ENCODE results near the gene PPARGC1A.

PPARGC1A gene

DNA sequence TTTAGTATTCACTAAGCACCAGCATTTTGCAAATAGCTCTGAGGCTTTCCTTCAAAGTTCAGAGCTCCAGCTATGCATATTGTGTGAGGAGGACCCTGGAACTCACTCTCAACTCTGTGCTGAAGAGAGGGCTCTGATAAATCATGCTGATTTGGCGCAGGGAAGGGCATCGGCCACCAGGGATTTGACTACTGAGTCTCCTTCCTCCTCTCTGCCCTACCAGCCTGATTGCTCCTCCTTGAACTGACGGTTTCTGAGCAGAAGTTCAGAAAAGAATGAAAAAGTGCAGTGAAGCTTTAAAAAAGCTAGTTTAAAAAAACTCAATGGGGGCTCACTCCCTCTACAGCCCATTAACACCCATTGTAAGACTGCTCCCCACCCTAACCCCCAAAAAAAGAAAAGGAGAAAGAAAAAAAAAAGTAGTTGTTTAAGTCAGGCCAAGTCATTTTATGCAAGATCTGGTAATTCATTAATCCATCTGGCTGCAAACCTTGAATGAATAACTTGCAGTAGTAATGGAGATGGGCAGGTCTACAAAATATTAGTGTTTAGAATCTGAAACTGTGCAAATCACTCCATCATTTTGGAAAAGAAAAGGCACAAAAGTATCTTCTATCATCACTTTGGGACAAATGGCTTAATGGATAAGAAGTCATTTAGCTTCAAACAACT is 13.3 kb downstream of the PPARGC1A start:
- DNase-seq (ENCODE audit: low read depth, low spot score) = no peak
- POLR2A ChIA-PET = no interaction called here
- no peak overlapping the region for H3K4me3 ChIP-seq (ENCODE audit: low read depth, low read length)
- TF ChIP-seq, protein P1, sequence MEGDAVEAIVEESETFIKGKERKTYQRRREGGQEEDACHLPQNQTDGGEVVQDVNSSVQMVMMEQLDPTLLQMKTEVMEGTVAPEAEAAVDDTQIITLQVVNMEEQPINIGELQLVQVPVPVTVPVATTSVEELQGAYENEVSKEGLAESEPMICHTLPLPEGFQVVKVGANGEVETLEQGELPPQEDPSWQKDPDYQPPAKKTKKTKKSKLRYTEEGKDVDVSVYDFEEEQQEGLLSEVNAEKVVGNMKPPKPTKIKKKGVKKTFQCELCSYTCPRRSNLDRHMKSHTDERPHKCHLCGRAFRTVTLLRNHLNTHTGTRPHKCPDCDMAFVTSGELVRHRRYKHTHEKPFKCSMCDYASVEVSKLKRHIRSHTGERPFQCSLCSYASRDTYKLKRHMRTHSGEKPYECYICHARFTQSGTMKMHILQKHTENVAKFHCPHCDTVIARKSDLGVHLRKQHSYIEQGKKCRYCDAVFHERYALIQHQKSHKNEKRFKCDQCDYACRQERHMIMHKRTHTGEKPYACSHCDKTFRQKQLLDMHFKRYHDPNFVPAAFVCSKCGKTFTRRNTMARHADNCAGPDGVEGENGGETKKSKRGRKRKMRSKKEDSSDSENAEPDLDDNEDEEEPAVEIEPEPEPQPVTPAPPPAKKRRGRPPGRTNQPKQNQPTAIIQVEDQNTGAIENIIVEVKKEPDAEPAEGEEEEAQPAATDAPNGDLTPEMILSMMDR (IDR thresholded peaks at IDR 0.05; ENCODE audit: insufficient read depth, low read length, missing control alignments) = no peak
- CTCF ChIA-PET = no interaction called here

DNA sequence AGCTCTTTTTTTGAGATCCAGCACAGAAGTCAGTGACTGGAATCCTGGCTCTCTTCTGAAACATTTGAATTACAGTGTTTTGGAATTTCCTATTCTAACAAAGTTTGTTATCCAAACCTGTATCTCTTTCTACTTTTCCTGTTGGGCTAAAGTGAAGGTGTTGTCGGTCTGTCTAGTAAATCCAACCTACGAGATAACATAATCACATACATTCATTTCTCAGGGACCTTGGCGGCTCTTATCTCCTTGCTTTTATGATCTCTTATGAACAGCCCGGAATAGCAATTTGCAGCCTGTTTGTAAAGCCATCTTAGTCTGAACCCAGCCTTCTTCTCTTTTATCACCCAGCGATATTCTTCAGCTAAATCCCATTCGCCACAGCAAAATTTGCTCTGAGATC is 14.5 kb downstream of the PPARGC1A start:
- TF ChIP-seq, protein P1 (IDR thresholded peaks at IDR 0.05; ENCODE audit: insufficient read depth, low read length, missing control alignments) = no peak
- CTCF ChIA-PET = no interaction called here
- no peak overlapping the region for H3K4me3 ChIP-seq (ENCODE audit: low read depth, low read length)
- no peak for DNase-seq (ENCODE audit: low read depth, low spot score)
- POLR2A ChIA-PET = no interaction called here

DNA sequence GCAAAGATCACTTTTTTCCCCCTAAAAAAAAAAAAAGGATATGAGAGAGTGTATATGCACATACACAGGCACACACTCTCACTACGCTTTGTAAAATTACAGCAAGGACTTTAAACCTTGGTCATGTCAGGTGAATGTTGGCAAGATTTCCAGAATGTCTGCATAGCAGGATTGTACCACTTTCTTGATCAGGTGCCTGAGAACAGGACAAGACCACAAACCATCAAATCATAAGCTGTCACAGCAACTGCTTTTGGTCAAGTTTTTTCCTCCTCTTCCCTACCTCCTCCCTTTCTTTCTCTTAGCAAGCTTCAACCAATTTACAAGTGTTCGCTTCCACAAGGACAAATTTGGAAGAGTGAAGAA is 15.3 kb downstream of the PPARGC1A start:
- TF ChIP-seq, protein P1 (IDR thresholded peaks at IDR 0.05; ENCODE audit: insufficient read depth, low read length, missing control alignments) = no peak
- POLR2A ChIA-PET = no interaction called here
- no peak for DNase-seq (ENCODE audit: low read depth, low spot score)
- CTCF ChIA-PET = interaction anchor here (0.6 kb wide), 1 partner anchor 27 kb away, joined by 3 read pairs; no protein-coding TSS in a partner anchor
- no peak overlapping the region for H3K4me3 ChIP-seq (ENCODE audit: low read depth, low read length)

DNA sequence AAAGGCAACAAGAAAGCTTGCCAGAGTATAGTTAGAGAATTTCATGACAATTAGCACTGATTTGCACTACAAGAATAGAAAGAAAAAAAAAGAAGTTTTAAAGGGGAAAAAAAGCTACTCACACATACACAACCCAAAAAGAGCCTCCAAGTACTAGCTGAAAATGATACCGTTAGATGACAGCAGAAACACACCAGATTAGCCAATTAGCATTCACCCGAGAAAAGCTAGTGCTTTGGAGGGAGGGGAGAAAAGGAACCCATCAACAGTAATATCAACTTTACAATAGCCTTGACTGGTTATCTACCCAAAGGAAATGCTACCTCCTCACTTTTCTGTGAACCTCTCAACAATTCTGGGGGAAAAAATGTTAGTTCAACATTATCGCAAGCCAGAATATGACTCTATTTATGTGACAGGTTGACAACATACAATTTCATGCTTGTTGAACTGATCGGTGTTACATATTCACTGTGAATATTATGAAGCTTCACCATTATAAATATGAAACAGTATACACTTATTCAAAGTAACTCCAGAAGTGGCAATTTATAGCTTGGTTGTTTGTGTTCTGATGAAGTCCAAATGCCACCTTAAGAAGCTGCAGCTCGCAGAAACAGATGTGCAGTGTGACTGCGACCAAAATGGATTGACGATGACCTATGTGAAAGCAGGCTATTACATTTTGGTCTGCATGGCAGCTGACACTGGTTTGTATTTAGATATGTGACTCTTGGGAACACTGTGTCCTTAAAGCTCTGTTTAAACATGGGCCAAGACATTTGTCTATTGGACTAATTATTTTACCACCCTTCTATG is 15.9 kb downstream of the PPARGC1A start:
- ChIA-PET CTCF (interaction anchor here (0.6 kb wide), 1 partner anchor 28 kb away, joined by 3 read pairs; no protein-coding TSS in a partner anchor), POLR2A (no interaction called here)
- H3K4me3 ChIP-seq (ENCODE audit: low read depth, low read length) = no peak overlapping the region
- no peak for DNase-seq (ENCODE audit: low read depth, low spot score)
- TF ChIP-seq, protein P1 (IDR thresholded peaks at IDR 0.05; ENCODE audit: insufficient read depth, low read length, missing control alignments) = no peak

DNA sequence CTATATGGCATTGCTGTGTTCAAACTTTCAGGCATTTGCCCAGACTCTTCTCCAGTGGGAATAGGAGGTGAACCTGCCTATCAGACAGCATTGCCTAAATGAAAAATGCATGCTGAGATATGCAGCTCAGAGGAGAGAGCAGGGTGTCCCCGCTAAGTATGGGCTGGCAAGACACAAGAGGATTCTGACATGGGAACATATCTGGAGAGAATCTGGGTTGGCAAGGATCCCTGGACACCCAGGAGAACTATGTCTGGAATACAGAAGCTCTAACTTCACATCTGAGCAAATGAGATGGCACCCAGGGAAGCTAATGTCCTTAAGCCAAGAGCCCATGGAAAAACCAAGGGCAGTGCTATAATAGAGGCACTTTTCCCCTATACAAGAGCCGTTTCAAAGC is 18.4 kb downstream of the PPARGC1A start:
- TF ChIP-seq, protein P1 (IDR thresholded peaks at IDR 0.05; ENCODE audit: insufficient read depth, low read length, missing control alignments) = no peak
- no peak for DNase-seq (ENCODE audit: low read depth, low spot score)
- ChIA-PET CTCF (no interaction called here), POLR2A (no interaction called here)
- no peak overlapping the region for H3K4me3 ChIP-seq (ENCODE audit: low read depth, low read length)

DNA sequence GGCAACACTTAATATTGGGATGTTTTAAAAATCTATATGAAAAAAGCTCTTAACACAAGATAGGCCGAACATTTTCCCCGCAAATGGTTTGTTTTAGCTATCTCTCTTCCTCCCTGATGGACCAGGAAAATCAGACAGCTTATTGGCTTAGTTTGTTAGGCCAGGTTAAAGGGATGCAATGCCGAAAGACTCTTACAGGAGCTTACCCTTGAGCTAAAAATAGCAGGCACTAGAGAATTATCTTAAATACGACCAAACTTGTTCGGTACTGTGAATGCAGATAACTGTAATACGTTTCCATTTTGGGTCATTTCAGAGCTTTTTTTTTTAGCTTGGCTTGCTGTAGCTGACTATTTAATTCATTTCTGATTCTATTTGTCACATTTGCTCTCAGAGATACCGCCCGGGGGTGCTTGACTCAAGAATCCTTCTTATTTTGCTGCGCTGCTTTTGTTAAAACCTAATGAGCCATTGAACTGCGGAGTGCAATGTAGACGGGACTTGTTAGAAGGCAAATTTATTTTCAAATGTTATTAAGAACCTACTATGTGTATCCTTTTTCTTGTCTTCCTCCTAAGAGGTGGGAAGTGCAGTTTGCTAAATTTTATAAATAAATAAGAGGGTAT is 23.3 kb downstream of the PPARGC1A start:
- POLR2A ChIA-PET = no interaction called here
- CTCF ChIA-PET = interaction anchor here (0.8 kb wide), 1 partner anchor 552 kb away, joined by 3 read pairs; no protein-coding TSS in a partner anchor
- DNase-seq (ENCODE audit: low read depth, low spot score) = no peak
- TF ChIP-seq, protein P1 (IDR thresholded peaks at IDR 0.05; ENCODE audit: insufficient read depth, low read length, missing control alignments) = no peak
- H3K4me3 ChIP-seq (ENCODE audit: low read depth, low read length) = no peak overlapping the region
